Measurements from ENCODE around the gene ZNF526.

GRCh38 chr19:42189133-42189532 is 31.0 kb upstream of the ZNF526 start:
- TF ChIP-seq, protein P1, sequence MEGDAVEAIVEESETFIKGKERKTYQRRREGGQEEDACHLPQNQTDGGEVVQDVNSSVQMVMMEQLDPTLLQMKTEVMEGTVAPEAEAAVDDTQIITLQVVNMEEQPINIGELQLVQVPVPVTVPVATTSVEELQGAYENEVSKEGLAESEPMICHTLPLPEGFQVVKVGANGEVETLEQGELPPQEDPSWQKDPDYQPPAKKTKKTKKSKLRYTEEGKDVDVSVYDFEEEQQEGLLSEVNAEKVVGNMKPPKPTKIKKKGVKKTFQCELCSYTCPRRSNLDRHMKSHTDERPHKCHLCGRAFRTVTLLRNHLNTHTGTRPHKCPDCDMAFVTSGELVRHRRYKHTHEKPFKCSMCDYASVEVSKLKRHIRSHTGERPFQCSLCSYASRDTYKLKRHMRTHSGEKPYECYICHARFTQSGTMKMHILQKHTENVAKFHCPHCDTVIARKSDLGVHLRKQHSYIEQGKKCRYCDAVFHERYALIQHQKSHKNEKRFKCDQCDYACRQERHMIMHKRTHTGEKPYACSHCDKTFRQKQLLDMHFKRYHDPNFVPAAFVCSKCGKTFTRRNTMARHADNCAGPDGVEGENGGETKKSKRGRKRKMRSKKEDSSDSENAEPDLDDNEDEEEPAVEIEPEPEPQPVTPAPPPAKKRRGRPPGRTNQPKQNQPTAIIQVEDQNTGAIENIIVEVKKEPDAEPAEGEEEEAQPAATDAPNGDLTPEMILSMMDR (conservative IDR thresholded peaks at IDR 0.05) = no peak
- TF ChIP-seq ZFX (IDR thresholded peaks at IDR 0.05) = no peak
